Measurements from ENCODE around the gene MCTP1. TPM values are rescaled to one million over a fixed set of nuclear protein-coding genes. Genes with fewer than 3 reads are reported as not detected.
"Not testable (repeated sequence)": the region's sequence is repeated elsewhere in the genome, so short reads cannot be mapped to it uniquely, and the experiment has no call there.

The MCTP1 gene
- polyA plus RNA-seq, 1 donor = 4.8 TPM

DNA sequence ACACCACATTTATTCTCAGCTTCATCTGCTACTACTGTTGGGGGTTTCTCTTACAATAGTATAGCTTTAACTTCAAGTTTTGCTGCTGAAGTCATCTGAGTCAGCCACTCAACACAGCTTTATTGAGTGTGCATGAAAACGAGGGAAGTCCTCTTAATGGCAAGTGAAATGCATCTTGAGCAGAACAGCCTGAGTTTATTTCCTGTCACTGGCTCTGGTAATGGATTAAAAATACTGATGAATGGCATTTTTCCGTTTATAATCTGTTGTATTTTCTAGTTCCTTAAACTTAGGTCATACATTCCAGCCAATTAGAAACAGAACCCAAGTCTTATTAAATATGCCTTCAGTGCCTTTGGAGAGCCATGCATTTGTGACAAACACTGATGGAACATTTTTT lies 427.8 kb downstream of the MCTP1 start:
- Histone ChIP-seq H3K4me1 (ENCODE audit: control insufficient read depth, insufficient read depth, low read length) (no peaks in the 10 kb centered on the region), H3K9me3 (ENCODE audit: control insufficient read depth, low read depth, low read length) (no peaks in the 10 kb centered on the region), H3K27me3 (ENCODE audit: control insufficient read depth, insufficient read depth, low read length) (no peaks in the 10 kb centered on the region), H3K36me3 (ENCODE audit: control insufficient read depth, insufficient read depth, low read length) (no peaks in the 10 kb centered on the region), H3K27ac (ENCODE audit: low read length) (no peak overlapping the region), H3K4me3 (ENCODE audit: low read length) (no peak overlapping the region)
- WGBS (ENCODE audit: insufficient coverage, low lambda C conversion rate) = no CpG with 5 or more reads among the region's 2 CpGs
- no peak for DNase-seq

DNA sequence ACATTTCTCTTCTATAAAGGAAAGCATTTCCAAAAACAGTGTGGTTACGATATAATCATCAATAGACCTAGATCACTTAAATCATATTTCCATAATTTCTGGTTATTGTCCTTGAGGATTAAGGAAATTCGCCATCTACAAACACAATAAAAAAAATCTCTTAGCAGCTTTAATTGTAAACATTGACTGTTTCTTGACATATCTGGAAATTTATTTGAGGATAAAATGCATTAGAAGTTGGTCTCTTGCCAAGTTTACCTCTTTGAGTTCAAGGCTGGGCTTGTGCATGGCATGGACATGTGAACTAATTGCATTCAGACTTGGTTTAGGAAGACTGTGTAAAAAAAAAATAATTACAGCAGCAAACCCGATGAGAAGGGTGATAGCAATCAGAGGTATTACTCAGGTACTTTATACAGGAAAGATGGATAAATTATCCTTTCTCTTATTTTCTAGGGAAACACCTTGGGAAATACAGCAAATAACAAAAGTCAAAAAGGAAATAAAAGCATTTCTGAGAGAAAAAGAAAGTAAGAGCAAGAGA lies 428.6 kb downstream of the MCTP1 start:
- 76% methylated on average over 2 of the region's 3 CpGs for WGBS (ENCODE audit: insufficient coverage, low lambda C conversion rate)
- Histone ChIP-seq H3K4me3 (ENCODE audit: low read length) (no peak overlapping the region), H3K27me3 (ENCODE audit: control insufficient read depth, insufficient read depth, low read length) (no peaks in the 10 kb centered on the region), H3K27ac (ENCODE audit: low read length) (no peak overlapping the region), H3K36me3 (ENCODE audit: control insufficient read depth, insufficient read depth, low read length) (no peaks in the 10 kb centered on the region), H3K9me3 (ENCODE audit: control insufficient read depth, low read depth, low read length) (no peaks in the 10 kb centered on the region), H3K4me1 (ENCODE audit: control insufficient read depth, insufficient read depth, low read length) (no peaks in the 10 kb centered on the region)
- no peak for DNase-seq

DNA sequence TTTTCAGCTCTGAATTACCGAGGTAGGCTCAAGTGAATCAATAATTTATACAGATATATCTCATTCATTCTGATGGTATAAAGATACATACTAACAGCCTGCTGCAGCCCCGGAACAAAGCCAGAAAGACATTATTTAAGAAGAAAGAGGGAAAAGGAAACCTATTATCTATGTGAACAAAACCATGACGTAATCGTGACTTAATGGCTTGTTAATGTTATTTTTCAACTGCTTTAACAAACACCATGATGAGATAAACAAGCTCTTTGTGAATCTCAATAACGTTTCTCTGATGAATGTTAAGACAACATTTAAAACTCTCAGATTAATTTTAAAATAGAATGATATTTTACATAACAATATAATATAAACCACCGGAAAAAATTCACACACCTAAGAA lies 429.4 kb downstream of the MCTP1 start:
- Histone ChIP-seq H3K4me1 (ENCODE audit: control insufficient read depth, insufficient read depth, low read length) (no peaks in the 10 kb centered on the region), H3K9me3 (ENCODE audit: control insufficient read depth, low read depth, low read length) (no peaks in the 10 kb centered on the region), H3K4me3 (ENCODE audit: low read length) (no peak overlapping the region), H3K27me3 (ENCODE audit: control insufficient read depth, insufficient read depth, low read length) (no peaks in the 10 kb centered on the region), H3K27ac (ENCODE audit: low read length) (no peak overlapping the region), H3K36me3 (ENCODE audit: control insufficient read depth, insufficient read depth, low read length) (no peaks in the 10 kb centered on the region)
- WGBS (ENCODE audit: insufficient coverage, low lambda C conversion rate) = 77% methylated on average over 3 of the region's 6 CpGs
- no peak for DNase-seq

DNA sequence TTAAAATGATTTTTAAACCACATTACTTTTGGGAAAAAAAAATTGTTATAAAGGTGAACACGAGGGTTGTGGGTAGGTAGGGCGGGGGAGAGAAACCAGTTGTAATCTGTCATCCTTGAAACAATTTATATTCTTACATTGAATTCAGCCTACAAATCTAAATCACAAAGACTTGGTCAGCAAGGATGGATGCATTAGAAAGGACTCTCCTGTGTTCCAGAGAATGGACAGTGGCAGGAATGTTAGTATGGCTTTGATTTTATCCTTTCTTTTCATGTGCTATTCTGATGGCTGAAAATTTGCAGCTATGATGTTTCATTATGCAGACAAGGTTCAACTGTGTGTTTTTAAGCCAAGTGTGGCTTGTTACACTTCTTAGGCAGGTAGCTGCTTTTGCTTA lies 431.8 kb downstream of the MCTP1 start:
- H3K27ac ChIP-seq (ENCODE audit: low read length) = no peak overlapping the region
- no peaks in the 10 kb centered on the region for H3K9me3 ChIP-seq (ENCODE audit: control insufficient read depth, low read depth, low read length)
- no peaks in the 10 kb centered on the region for H3K36me3 ChIP-seq (ENCODE audit: control insufficient read depth, insufficient read depth, low read length)
- DNase-seq = no peak
- WGBS (ENCODE audit: insufficient coverage, low lambda C conversion rate) = no CpG with 5 or more reads among the region's 2 CpGs
- no peaks in the 10 kb centered on the region for H3K4me1 ChIP-seq (ENCODE audit: control insufficient read depth, insufficient read depth, low read length)
- no peak overlapping the region for H3K4me3 ChIP-seq (ENCODE audit: low read length)
- H3K27me3 ChIP-seq (ENCODE audit: control insufficient read depth, insufficient read depth, low read length) = no peaks in the 10 kb centered on the region

DNA sequence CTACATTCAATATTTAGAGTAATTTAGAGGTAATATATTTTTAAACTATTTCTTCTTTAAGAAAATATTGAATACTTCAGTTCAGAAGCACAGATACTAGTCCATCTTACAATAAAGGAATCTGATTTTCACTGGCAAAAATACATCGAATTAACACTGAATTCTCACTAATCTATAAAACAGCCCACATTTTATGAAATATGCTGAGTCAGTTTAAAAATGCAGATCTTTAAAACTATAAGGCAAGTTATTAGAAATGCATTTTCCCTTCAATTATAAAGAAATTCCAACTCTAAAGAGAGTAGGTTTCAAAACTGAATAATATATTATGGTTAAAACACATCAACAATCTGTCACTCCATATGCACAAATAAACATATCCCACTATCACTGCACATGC lies 433.9 kb downstream of the MCTP1 start:
- Histone ChIP-seq H3K9me3 (ENCODE audit: control insufficient read depth, low read depth, low read length) (no peaks in the 10 kb centered on the region), H3K36me3 (ENCODE audit: control insufficient read depth, insufficient read depth, low read length) (no peaks in the 10 kb centered on the region), H3K27ac (ENCODE audit: low read length) (no peak overlapping the region), H3K4me1 (ENCODE audit: control insufficient read depth, insufficient read depth, low read length) (no peaks in the 10 kb centered on the region), H3K27me3 (ENCODE audit: control insufficient read depth, insufficient read depth, low read length) (no peaks in the 10 kb centered on the region), H3K4me3 (ENCODE audit: low read length) (no peak overlapping the region)
- 88% methylated on average over 1 of the region's 1 CpG for WGBS (ENCODE audit: insufficient coverage, low lambda C conversion rate)
- DNase-seq = no peak

DNA sequence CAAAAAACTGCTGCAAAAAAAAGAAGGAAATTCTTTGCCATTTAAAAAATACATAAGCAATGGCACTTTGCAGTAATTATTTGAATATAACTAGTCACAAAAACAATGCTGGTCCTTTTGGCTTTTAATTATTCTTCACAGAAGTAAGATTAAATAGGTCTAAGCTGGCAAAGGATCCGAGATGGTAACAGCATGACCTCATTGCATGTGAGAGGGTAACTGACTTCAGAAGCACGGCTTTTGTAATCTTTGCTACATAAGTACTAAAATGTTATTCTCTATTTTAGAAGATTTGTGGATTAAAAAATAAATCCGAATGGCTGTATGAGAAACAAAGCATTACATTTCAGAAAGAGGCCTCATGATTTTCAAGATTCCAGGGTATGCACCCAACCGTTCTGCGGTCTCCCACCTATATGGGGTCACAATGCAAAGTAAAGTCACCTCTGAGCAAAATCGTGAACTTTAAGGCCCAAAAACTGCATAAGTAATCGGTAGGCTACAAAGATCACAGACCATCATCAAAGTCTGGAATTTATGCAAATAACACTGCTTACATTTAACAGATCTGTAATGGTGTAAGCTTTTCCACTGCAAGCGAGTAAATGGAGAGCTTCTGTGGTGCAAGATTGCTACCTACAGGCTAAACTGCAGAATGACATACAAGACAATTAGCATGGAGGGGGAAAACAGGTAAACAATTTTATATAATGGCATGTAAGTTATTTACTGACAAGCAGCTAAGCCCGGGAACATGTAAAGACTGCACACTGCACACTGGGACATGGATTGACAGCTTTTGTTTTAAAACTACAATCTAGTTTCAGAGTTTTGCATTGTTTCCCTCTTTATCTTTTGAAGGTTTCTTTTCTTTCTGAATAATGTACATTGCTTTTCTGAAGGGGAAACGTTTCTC lies 434.8 kb downstream of the MCTP1 start:
- DNase-seq = peak; percentile 20 to 23
- Histone ChIP-seq H3K4me1 (ENCODE audit: control insufficient read depth, insufficient read depth, low read length) (no peaks in the 10 kb centered on the region), H3K9me3 (ENCODE audit: control insufficient read depth, low read depth, low read length) (no peaks in the 10 kb centered on the region), H3K36me3 (ENCODE audit: control insufficient read depth, insufficient read depth, low read length) (no peaks in the 10 kb centered on the region), H3K27me3 (ENCODE audit: control insufficient read depth, insufficient read depth, low read length) (no peaks in the 10 kb centered on the region), H3K4me3 (ENCODE audit: low read length) (no peak overlapping the region), H3K27ac (ENCODE audit: low read length) (no peak overlapping the region)
- WGBS (ENCODE audit: insufficient coverage, low lambda C conversion rate) = 16% methylated on average over 5 of the region's 10 CpGs

DNA sequence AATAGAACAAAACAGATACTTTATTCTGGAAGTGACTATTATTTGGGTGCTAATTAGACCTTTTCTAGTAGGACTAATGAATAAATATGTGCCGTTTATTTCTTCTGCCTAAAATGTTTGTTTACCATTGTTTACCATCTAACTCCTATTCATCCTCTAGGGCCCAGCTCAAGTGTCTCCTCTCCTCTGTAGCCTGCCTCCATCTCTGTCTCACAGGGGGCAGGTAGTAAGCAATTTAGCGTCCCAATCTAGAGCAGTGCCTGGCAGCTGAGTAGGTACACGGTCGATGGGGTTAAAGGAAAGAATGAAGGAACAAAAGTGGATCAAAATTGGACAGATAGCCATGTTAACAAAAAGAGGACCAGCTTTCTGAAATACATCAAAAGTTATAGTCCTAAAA lies 435.6 kb downstream of the MCTP1 start:
- Histone ChIP-seq H3K36me3 (ENCODE audit: control insufficient read depth, insufficient read depth, low read length) (no peaks in the 10 kb centered on the region), H3K4me3 (ENCODE audit: low read length) (no peak overlapping the region), H3K4me1 (ENCODE audit: control insufficient read depth, insufficient read depth, low read length) (no peaks in the 10 kb centered on the region), H3K27ac (ENCODE audit: low read length) (no peak overlapping the region), H3K27me3 (ENCODE audit: control insufficient read depth, insufficient read depth, low read length) (no peaks in the 10 kb centered on the region), H3K9me3 (ENCODE audit: control insufficient read depth, low read depth, low read length) (no peaks in the 10 kb centered on the region)
- DNase-seq = no peak
- WGBS (ENCODE audit: insufficient coverage, low lambda C conversion rate) = 67% methylated on average over 2 of the region's 4 CpGs

DNA sequence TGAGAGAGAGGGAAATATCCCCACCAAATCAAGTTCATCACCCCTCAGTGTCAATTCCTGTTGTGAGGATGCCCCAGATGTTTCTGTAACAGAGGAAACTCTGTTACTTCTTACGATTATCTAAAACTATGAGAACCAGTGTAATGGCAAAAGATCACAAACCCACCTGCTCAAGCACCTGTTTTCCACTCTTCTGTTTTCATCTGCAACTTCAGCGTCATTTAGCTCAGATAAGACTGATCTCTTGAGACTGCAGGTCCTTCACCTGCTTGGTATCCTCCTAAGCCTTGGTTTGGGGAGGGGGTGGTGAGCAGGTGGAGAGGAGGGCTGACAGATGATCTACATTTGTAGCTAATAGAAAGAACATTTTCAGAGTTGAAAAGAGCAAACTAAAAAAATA lies 437.2 kb downstream of the MCTP1 start:
- no peaks in the 10 kb centered on the region for H3K36me3 ChIP-seq (ENCODE audit: control insufficient read depth, insufficient read depth, low read length)
- no peak overlapping the region for H3K27ac ChIP-seq (ENCODE audit: low read length)
- DNase-seq = no peak
- H3K4me3 ChIP-seq (ENCODE audit: low read length) = no peak overlapping the region
- H3K27me3 ChIP-seq (ENCODE audit: control insufficient read depth, insufficient read depth, low read length) = no peaks in the 10 kb centered on the region
- WGBS (ENCODE audit: insufficient coverage, low lambda C conversion rate) = 70% methylated on average over 2 of the region's 2 CpGs
- H3K4me1 ChIP-seq (ENCODE audit: control insufficient read depth, insufficient read depth, low read length) = no peaks in the 10 kb centered on the region
- H3K9me3 ChIP-seq (ENCODE audit: control insufficient read depth, low read depth, low read length) = no peaks in the 10 kb centered on the region

DNA sequence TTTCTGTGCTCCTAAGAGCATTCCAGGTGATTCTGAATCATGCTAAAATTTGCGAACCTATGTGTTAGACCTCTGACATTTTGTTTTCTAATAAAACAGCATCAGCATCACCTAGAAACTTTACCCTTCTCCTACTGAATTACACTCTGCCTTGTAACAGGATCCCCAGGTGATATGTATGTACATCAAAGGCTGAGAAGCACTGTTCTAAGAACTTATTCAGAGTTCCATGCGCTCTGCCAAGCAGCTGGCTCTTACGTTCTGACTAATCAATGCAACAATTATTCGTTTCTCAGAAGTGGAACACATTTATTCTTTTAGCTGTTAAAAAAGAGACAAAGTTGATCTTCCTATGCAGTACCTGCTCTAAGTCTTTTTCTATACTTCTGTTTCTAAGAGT lies 437.9 kb downstream of the MCTP1 start:
- Histone ChIP-seq H3K4me1 (ENCODE audit: control insufficient read depth, insufficient read depth, low read length) (no peaks in the 10 kb centered on the region), H3K9me3 (ENCODE audit: control insufficient read depth, low read depth, low read length) (no peaks in the 10 kb centered on the region), H3K4me3 (ENCODE audit: low read length) (no peak overlapping the region), H3K27ac (ENCODE audit: low read length) (no peak overlapping the region), H3K36me3 (ENCODE audit: control insufficient read depth, insufficient read depth, low read length) (no peaks in the 10 kb centered on the region), H3K27me3 (ENCODE audit: control insufficient read depth, insufficient read depth, low read length) (no peaks in the 10 kb centered on the region)
- 100% methylated on average over 1 of the region's 4 CpGs for WGBS (ENCODE audit: insufficient coverage, low lambda C conversion rate)
- no peak for DNase-seq

DNA sequence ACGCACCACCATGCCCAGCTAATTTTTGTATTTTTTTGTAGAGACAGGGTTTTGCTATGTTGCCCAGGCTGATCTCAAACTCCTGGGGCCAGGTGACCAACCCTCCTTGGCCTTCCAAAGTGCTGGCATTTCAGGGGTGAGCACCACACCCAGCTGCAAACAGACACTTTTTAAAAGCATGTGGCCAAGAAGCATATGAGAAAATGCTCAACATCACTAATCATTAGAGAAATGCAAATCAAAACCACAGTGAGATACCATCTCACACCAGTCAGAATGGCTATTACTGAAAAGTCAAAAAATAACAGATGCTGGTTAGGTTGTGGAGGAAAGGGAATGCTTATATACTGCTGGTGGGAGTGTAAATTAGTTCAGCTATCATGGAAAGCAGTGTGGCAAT lies 439.2 kb downstream of the MCTP1 start:
- H3K9me3 ChIP-seq (ENCODE audit: control insufficient read depth, low read depth, low read length); H3K27me3 ChIP-seq (ENCODE audit: control insufficient read depth, insufficient read depth, low read length); H3K4me1 ChIP-seq (ENCODE audit: control insufficient read depth, insufficient read depth, low read length); H3K36me3 ChIP-seq (ENCODE audit: control insufficient read depth, insufficient read depth, low read length); H3K27ac ChIP-seq (ENCODE audit: low read length); DNase-seq; H3K4me3 ChIP-seq (ENCODE audit: low read length): not testable (repeated sequence)
- WGBS (ENCODE audit: insufficient coverage, low lambda C conversion rate) = no CpG with 5 or more reads among the region's 1 CpG

Measured in large intestine (tissue), 3 donors.